ENCODE data around the gene IMP4.

- TF ChIP-seq, protein P1, sequence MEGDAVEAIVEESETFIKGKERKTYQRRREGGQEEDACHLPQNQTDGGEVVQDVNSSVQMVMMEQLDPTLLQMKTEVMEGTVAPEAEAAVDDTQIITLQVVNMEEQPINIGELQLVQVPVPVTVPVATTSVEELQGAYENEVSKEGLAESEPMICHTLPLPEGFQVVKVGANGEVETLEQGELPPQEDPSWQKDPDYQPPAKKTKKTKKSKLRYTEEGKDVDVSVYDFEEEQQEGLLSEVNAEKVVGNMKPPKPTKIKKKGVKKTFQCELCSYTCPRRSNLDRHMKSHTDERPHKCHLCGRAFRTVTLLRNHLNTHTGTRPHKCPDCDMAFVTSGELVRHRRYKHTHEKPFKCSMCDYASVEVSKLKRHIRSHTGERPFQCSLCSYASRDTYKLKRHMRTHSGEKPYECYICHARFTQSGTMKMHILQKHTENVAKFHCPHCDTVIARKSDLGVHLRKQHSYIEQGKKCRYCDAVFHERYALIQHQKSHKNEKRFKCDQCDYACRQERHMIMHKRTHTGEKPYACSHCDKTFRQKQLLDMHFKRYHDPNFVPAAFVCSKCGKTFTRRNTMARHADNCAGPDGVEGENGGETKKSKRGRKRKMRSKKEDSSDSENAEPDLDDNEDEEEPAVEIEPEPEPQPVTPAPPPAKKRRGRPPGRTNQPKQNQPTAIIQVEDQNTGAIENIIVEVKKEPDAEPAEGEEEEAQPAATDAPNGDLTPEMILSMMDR (IDR thresholded peaks at IDR 0.05; ENCODE audit: insufficient read depth, low read length, poor library complexity, severe bottlenecking), result no peak
- TF ChIP-seq EZH2phosphoT487 (conservative IDR thresholded peaks at IDR 0.05; ENCODE audit: low read length), result no peak
These were observed 37.6 kb downstream of the IMP4 start for GRCh38 chr2:130380096-130380934.

Measured in SU-DHL-6 (cell line).